ENCODE results near the gene PCDH9.

- TF ChIP-seq CTCF (IDR thresholded peaks at IDR 0.05) (no peak), POLR2A (IDR thresholded peaks at IDR 0.05) (no peak), POLR2AphosphoS5 (IDR thresholded peaks at IDR 0.05) (no peak), EP300 (IDR thresholded peaks at IDR 0.05; ENCODE audit: low read depth) (no peak)
These were observed 1.3 kb upstream of the PCDH9 start for GRCh38 chr13:67231289-67232000.
